ENCODE results near the gene KIF22.

- TF ChIP-seq CTCF (IDR thresholded peaks at IDR 0.05), result no peak
- TF ChIP-seq EP300 (IDR thresholded peaks at IDR 0.05; ENCODE audit: low read depth), result no peak
These were observed 42.4 kb upstream of the KIF22 start for GRCh38 chr16:29747947-29748759.
